Neuron (in vitro differentiated cells): ENCODE results near the gene KLF15.

Experiments used
- H2AFZ ChIP-seq: one replicate; pipeline ENCODE4 v1.6.1; 2013; ENCODE audit warnings: low read depth, mild to moderate bottlenecking, inconsistent platforms, low read length, moderate library complexity
- H3K27me3 ChIP-seq: one replicate; pipeline ENCODE4 v1.6.1; 2013; ENCODE audit warnings: low read length; ENCODE audit not compliant: insufficient read depth
- H3K36me3 ChIP-seq: one replicate; pipeline ENCODE4 v1.6.1; 2013; ENCODE audit warnings: low read length; ENCODE audit not compliant: insufficient read depth
- H3K4me1 ChIP-seq: one replicate; pipeline ENCODE4 v1.6.1; 2013; ENCODE audit warnings: low read length; ENCODE audit not compliant: insufficient read depth
- H3K4me3 ChIP-seq: 2 replicates; pipeline ENCODE4 v1.5.1; 2013; ENCODE audit warnings: mild to moderate bottlenecking, low read length, moderate library complexity
- H3K9me3 ChIP-seq: one replicate; pipeline ENCODE4 v1.6.1; 2013; ENCODE audit warnings: low read length

KLF15 gene

GRCh38 chr3:126376444-126376843 is 19.2 kb upstream of the KLF15 start:
- no peak overlapping the region for H3K4me3 ChIP-seq
- no peaks in the 10 kb centered on the region for H3K4me1 ChIP-seq
- H3K9me3 ChIP-seq = no peaks in the 10 kb centered on the region
- H3K36me3 ChIP-seq = no peaks in the 10 kb centered on the region
- H3K27me3 ChIP-seq = peaks cover 10% of the 10 kb centered on the region
- no peak overlapping the region for H2AFZ ChIP-seq

DNA sequence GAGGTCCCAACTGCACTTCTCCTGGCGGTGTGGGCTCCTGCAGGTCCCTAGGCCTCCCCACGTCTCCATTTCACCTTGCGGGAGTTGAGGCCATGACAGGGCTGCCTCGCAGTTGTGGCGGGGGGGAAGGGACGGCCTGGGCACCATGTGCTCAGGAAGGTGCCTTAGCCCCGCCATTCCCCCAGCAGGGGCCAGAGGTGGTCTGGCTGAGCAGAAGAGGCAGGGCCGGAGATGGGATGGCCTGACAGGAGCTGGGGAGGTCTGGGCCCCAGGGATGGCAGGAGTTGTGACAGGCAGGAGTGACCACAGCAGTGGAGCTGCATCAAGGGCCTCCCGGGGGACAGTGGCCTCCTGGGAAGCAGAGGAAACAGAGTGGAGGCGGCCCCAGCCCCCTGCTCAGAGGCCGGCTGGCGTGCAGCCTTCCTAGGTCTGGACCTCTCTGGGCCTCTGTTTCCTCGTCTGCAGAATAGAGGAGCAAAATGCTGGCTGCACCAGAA is 18.7 kb upstream of the KLF15 start:
- H3K4me1 ChIP-seq = no peaks in the 10 kb centered on the region

DNA sequence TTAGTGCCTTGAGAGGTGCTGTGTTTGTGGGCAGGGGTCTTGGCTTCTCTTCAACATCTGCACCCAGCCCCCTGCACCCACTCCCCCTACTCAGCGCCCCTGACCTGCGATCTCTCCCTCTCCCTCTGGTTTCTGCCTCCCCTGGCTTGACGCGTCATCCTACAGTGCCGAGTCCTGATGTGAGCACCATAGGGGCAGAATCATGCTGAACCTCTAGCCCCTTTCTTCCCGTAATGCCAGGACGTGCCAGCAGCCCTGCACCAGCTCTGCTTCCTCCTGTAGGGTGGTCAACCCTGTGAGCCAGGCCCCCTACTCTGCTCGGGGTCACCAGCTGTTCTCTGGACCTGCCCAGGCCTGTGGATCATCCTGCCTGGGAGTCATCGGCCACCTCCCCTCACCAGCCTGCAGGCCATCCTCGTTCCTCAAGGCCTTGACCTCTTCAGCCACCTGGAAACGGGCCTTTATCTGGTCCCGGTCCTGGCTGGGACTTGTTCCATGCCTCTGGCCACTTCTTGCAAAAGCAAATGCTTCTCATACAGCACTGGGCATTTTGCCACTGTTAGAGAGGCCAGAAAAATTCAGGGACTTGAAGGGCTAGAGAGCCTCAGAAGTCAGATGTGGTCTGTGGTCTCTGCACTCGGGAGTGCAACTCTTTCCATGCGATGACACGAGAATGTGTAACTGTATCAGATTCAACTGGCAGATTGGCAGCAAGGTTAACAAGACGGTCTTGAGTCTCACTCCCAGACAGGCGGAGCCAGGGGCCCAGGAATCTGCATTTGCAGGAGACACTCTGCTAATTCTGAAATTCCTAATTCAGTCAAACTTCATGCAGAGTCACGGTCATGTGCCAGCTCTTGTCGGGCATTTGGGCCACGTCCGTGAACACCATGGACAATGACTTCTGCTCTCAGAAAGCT is 16.7 kb upstream of the KLF15 start:
- Histone ChIP-seq H3K4me3 (no peak overlapping the region), H3K36me3 (no peaks in the 10 kb centered on the region), H2AFZ (no peak overlapping the region), H3K9me3 (no peaks in the 10 kb centered on the region), H3K4me1 (no peaks in the 10 kb centered on the region), H3K27me3 (peaks cover 3% of the 10 kb centered on the region)

More for the DNA sequence above, 18.7 kb upstream of the KLF15 start:
- no peak overlapping the region for H3K4me3 ChIP-seq
- H3K9me3 ChIP-seq = no peaks in the 10 kb centered on the region
- H3K27me3 ChIP-seq = peaks cover 9% of the 10 kb centered on the region
- no peaks in the 10 kb centered on the region for H3K36me3 ChIP-seq
- no peak overlapping the region for H2AFZ ChIP-seq

DNA sequence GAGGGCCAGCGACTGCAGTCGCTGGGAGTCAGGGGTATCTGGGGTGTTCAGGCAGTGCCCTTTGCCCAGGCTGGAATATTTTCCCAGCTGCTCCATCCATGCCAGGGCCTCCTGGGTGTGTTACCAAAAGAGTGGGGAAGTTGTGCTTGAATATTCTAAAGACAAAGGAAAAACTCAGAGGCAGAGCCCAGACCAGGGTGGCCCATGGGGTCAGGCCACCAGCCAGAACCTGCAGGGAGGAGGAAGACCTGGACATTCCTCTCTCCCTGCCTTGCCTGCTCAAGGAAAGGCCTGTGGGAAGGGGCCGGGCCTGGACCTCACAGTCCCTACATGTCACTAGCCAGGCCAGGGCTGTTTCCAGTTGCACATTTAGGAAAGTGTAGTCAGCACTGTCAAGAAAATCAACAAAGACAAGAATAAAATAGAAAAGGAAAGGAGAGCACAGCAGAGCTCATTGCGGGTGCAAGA is 16.0 kb upstream of the KLF15 start:
- no peak overlapping the region for H3K4me3 ChIP-seq
- no peaks in the 10 kb centered on the region for H3K9me3 ChIP-seq
- no peaks in the 10 kb centered on the region for H3K4me1 ChIP-seq
- no peaks in the 10 kb centered on the region for H3K36me3 ChIP-seq
- no peak overlapping the region for H2AFZ ChIP-seq
- peaks cover 3% of the 10 kb centered on the region for H3K27me3 ChIP-seq

GRCh38 chr3:126372413-126373145 is 15.4 kb upstream of the KLF15 start:
- H3K36me3 ChIP-seq = no peaks in the 10 kb centered on the region
- no peaks in the 10 kb centered on the region for H3K4me1 ChIP-seq
- H3K27me3 ChIP-seq = peaks cover 3% of the 10 kb centered on the region
- no peak overlapping the region for H3K4me3 ChIP-seq
- no peak overlapping the region for H2AFZ ChIP-seq
- no peaks in the 10 kb centered on the region for H3K9me3 ChIP-seq

DNA sequence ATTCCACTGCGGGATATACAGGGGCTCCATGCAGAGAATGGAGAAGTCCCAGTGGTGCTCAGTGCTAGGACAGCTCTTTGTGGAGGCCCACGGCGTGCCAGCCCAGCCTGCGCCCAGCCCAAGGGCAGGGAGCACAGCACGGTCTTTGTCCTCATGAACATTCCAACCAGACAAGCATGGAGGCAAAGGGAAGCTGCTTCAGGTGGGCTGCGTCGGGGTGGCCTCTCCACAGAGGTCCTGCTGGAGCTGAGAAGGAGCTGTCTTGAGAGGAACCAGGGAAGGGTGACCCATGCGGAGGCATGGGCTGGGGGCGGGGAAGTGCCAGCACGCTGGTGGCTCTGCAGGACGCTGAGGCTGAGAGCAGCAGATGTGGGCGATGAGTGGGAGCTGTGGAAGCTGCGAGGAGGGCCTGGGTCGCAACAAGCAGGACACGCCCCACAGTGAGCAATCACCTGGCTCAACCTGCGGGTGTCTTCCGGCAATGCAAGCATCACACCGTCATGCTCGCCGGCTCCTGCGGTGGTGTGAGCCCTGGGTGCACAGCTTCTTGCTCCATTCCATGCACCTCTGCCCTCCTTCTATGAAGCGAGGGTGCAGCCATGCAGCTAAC is 14.0 kb upstream of the KLF15 start:
- Histone ChIP-seq H3K4me3 (no peak overlapping the region), H3K4me1 (no peaks in the 10 kb centered on the region), H2AFZ (no peak overlapping the region), H3K27me3 (peaks cover 3% of the 10 kb centered on the region), H3K9me3 (no peaks in the 10 kb centered on the region), H3K36me3 (no peaks in the 10 kb centered on the region)

GRCh38 chr3:126370606-126371005 is 13.4 kb upstream of the KLF15 start:
- Histone ChIP-seq H3K27me3 (no peaks in the 10 kb centered on the region), H3K36me3 (no peaks in the 10 kb centered on the region), H2AFZ (no peak overlapping the region), H3K4me1 (no peaks in the 10 kb centered on the region), H3K9me3 (no peaks in the 10 kb centered on the region), H3K4me3 (no peak overlapping the region)

DNA sequence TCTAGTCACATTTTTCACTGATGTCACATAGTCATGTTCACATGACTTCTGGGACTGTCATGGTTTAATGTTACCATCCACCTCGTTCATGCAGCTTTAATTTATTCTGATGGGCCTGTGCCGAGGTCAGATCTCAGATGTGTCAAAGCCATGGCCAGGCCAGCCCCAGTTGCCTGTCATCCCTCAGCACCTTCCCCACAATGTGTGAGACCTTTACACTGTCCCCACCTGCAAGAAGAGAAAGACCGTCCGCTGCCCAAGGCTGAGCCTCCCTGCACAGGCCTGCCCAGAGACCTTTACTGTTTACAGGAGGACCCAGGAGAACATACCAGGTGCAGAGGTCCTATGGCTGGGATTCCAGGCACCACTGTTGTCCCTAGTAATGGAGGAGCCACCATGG is 12.8 kb upstream of the KLF15 start:
- H2AFZ ChIP-seq = no peak overlapping the region
- H3K4me1 ChIP-seq = no peaks in the 10 kb centered on the region
- no peaks in the 10 kb centered on the region for H3K36me3 ChIP-seq
- no peaks in the 10 kb centered on the region for H3K27me3 ChIP-seq
- no peak overlapping the region for H3K4me3 ChIP-seq
- no peaks in the 10 kb centered on the region for H3K9me3 ChIP-seq

DNA sequence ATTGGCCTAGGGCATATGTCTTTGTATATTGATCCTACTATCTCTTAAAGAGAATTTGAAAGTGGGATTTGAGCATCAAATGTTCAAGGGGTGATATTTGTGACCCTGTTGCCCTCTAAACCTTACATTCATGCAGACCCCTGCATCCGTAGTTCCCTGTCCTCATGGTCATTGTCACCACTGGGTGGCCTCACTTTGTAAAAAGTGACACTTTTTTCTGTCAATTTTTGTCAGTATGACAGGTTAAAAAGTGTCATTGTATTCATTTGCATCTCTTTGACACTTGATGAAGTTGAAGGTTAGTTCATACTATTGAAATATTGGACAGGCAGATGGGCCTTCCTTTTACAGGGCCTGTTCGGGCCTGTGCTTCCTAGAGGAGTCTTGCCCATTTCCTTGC is 12.3 kb upstream of the KLF15 start:
- Histone ChIP-seq H3K4me3 (no peak overlapping the region), H3K36me3 (no peaks in the 10 kb centered on the region), H3K27me3 (peaks cover under 1% of the 10 kb centered on the region), H2AFZ (no peak overlapping the region), H3K9me3 (no peaks in the 10 kb centered on the region), H3K4me1 (no peaks in the 10 kb centered on the region)

- H3K9me3 ChIP-seq = no peaks in the 10 kb centered on the region
- H3K36me3 ChIP-seq = no peaks in the 10 kb centered on the region
- peaks cover 11% of the 10 kb centered on the region for H3K27me3 ChIP-seq
- H3K4me3 ChIP-seq = no peak overlapping the region
- H2AFZ ChIP-seq = no peak overlapping the region
- H3K4me1 ChIP-seq = no peaks in the 10 kb centered on the region
These were observed 10.2 kb upstream of the KLF15 start for GRCh38 chr3:126367316-126367805.

DNA sequence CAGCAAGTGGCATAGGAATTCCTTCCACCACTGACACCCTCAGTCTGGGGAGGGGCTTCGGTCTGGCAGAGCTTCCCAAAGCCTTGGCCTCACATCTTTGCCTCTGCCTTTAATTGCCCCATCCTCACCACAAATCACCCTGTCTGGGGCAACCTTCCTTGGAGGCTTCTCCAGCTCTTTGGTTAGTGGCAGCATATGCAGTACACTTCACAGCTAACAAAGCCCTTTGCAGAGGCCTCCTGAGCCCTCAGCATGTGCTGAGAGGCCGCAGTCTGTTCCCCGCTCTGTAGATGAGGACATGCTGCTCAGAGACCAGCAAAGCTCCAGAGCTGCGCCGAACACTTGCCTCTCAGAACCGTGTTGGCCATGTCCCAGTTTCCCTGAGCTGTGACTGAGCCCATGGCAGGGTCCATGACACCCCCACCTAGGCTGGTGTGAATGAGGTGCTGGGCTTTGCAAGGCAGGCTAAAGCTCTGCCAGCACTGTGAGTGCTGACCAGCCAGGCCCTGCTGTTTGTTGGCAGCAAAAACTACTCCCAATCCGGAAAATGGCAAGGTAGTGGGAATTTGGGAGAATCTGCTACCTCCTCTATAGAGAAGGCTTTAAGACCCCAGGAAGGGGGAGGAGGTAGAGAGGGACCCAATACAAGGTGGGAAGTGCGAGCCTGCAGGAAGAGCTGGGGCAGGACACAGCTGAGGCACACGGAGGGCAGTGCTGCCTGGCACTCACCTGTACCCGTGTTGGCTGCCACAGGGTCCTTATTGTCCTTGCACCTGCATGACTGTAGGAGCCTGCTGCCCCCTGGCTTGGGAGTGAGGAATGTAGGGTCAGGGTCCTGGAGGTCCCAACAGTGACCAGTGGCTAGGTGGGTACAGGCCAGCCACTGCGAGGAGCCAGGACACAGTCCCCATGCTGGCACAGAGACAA is 8.4 kb upstream of the KLF15 start:
- Histone ChIP-seq H3K27me3 (peaks cover 14% of the 10 kb centered on the region), H3K4me1 (no peaks in the 10 kb centered on the region), H3K36me3 (no peaks in the 10 kb centered on the region), H3K9me3 (no peaks in the 10 kb centered on the region), H2AFZ (no peak overlapping the region), H3K4me3 (no peak overlapping the region)

DNA sequence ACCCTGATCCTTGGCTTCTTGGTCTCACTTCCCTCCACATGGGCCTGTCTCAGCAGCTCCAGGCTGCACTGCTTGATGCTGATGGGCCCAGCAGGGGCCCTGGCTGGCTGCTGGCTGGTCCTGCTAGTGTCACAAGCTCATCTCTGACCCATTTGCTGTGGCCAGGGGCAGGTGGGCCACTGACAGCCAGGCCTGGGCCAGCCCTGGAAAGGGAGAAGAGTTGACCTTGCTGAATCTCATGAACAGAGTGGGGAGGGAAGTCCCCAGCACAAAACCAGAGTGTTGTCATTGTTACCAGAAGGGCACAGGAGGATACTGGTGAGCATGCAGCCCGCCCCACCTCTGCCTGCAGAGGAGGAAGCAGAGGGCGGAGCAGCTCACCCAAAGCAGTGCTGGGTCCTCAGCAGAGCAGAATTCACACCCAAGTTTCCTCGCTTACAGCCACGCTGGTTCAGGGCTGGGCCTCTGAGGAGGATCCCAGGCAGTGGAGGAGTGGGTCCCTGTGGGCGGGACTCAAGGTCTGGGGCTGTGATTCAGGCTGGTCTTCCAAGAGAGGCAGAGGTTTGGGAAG is 7.6 kb upstream of the KLF15 start:
- Histone ChIP-seq H2AFZ (no peak overlapping the region), H3K27me3 (peaks cover 18% of the 10 kb centered on the region), H3K4me3 (no peak overlapping the region), H3K9me3 (peaks cover 2% of the 10 kb centered on the region), H3K4me1 (no peaks in the 10 kb centered on the region), H3K36me3 (no peaks in the 10 kb centered on the region)
